ENCODE measurements around the gene IGSF21. TPM values are rescaled to one million over a fixed set of nuclear protein-coding genes. Genes with fewer than 3 reads are reported as not detected.

The IGSF21 gene
- total RNA-seq, 1 experiment from 2014 or later: not detected

GRCh38 chr1:18132022-18132710, 24.6 kb downstream of the IGSF21 start:
- Mint-ChIP-seq H3K27ac (ENCODE audit: unreplicated experiment) (no peak overlapping the region), H3K27me3 (ENCODE audit: unreplicated experiment) (peaks cover 67% of the 10 kb centered on the region), H3K36me3 (ENCODE audit: insufficient read depth, unreplicated experiment) (no peaks in the 10 kb centered on the region), H3K4me1 (ENCODE audit: low read depth, unreplicated experiment) (no peaks in the 10 kb centered on the region), H3K9me3 (ENCODE audit: low read depth, unreplicated experiment) (no peaks in the 10 kb centered on the region), H3K4me3 (ENCODE audit: low read depth, unreplicated experiment) (no peak overlapping the region)
- CTCF ChIA-PET: no interaction called here
- DNase-seq: no peak
- no TSS peak for BruUV-seq (replicated peaks)
- intact Hi-C loops (cut with micrococcal nuclease; ENCODE audit: unreplicated experiment): no loop called here
- no peak for TF ChIP-seq CTCF (IDR thresholded peaks at IDR 0.05; ENCODE audit: unreplicated experiment)

- H3K4me1 Mint-ChIP-seq (ENCODE audit: low read depth, unreplicated experiment): no peaks in the 10 kb centered on the region
- peaks cover 59% of the 10 kb centered on the region for H3K27me3 Mint-ChIP-seq (ENCODE audit: unreplicated experiment)
- no TSS peak for BruUV-seq (replicated peaks)
- no peak overlapping the region for H3K4me3 Mint-ChIP-seq (ENCODE audit: low read depth, unreplicated experiment)
- intact Hi-C loops (cut with micrococcal nuclease; ENCODE audit: unreplicated experiment): no loop called here
- CTCF ChIA-PET: no interaction called here
- no peak overlapping the region for H3K27ac Mint-ChIP-seq (ENCODE audit: unreplicated experiment)
- no peaks in the 10 kb centered on the region for H3K36me3 Mint-ChIP-seq (ENCODE audit: insufficient read depth, unreplicated experiment)
- H3K9me3 Mint-ChIP-seq (ENCODE audit: low read depth, unreplicated experiment): no peaks in the 10 kb centered on the region
- no peak for TF ChIP-seq CTCF (IDR thresholded peaks at IDR 0.05; ENCODE audit: unreplicated experiment)
- no peak for DNase-seq
Measured at GRCh38 chr1:18132711-18133541, 25.3 kb downstream of the IGSF21 start.

GRCh38 chr1:18134324-18135046, 26.9 kb downstream of the IGSF21 start:
- BruUV-seq (replicated peaks): no TSS peak
- Mint-ChIP-seq H3K4me1 (ENCODE audit: low read depth, unreplicated experiment) (no peaks in the 10 kb centered on the region), H3K9me3 (ENCODE audit: low read depth, unreplicated experiment) (no peaks in the 10 kb centered on the region), H3K27me3 (ENCODE audit: unreplicated experiment) (peaks cover 44% of the 10 kb centered on the region), H3K27ac (ENCODE audit: unreplicated experiment) (no peak overlapping the region), H3K36me3 (ENCODE audit: insufficient read depth, unreplicated experiment) (no peaks in the 10 kb centered on the region), H3K4me3 (ENCODE audit: low read depth, unreplicated experiment) (no peak overlapping the region)
- intact Hi-C loops (cut with micrococcal nuclease; ENCODE audit: unreplicated experiment): no loop called here
- TF ChIP-seq CTCF (IDR thresholded peaks at IDR 0.05; ENCODE audit: unreplicated experiment): no peak
- no peak for DNase-seq
- CTCF ChIA-PET: no interaction called here

GRCh38 chr1:18137759-18138345, 30.3 kb downstream of the IGSF21 start:
- CTCF ChIA-PET: no interaction called here
- no peak overlapping the region for H3K27ac Mint-ChIP-seq (ENCODE audit: unreplicated experiment)

More at GRCh38 chr1:18137759-18138345, 30.3 kb downstream of the IGSF21 start:
- no TSS peak for BruUV-seq (replicated peaks)
- no peak for TF ChIP-seq CTCF (IDR thresholded peaks at IDR 0.05; ENCODE audit: unreplicated experiment)
- Mint-ChIP-seq H3K4me1 (ENCODE audit: low read depth, unreplicated experiment) (no peaks in the 10 kb centered on the region), H3K36me3 (ENCODE audit: insufficient read depth, unreplicated experiment) (no peaks in the 10 kb centered on the region), H3K9me3 (ENCODE audit: low read depth, unreplicated experiment) (no peaks in the 10 kb centered on the region), H3K27me3 (ENCODE audit: unreplicated experiment) (peaks cover 23% of the 10 kb centered on the region), H3K4me3 (ENCODE audit: low read depth, unreplicated experiment) (no peak overlapping the region)
- no peak for DNase-seq
- intact Hi-C loops (cut with micrococcal nuclease; ENCODE audit: unreplicated experiment): no loop called here
